Liver (tissue), 9 donors: Measurements from ENCODE around the gene FEV. TPM values are rescaled to one million over a fixed set of nuclear protein-coding genes. Genes with fewer than 3 reads are reported as not detected.

Experiments used
- DNase-seq: peaks from one replicate; pipeline ENCODE4 v3.0.0-alpha.2; 2017; ENCODE audit warnings: low spot score
- H3K27ac ChIP-seq, 2 donors: one replicate each; pipeline ENCODE4 v1.7.0; 2013; ENCODE audit warnings: inconsistent platforms in 2 of 2, low read length in 2 of 2, control low read depth in 1 of 2, low read depth in 1 of 2, mild to moderate bottlenecking in 1 of 2
- H3K27me3 ChIP-seq, 4 donors: one replicate each; pipeline versions ENCODE4 v1.6.1 to v1.7.0; 2013; ENCODE audit warnings: low read length in 3 of 4, inconsistent platforms in 1 of 4, mild to moderate bottlenecking in 1 of 4, moderate library complexity in 1 of 4; ENCODE audit not compliant: control insufficient read depth in 4 of 4, insufficient read depth in 4 of 4
- H3K36me3 ChIP-seq, 4 donors: one replicate each; pipeline versions ENCODE4 v1.6.1 to v1.7.0; 2013; ENCODE audit warnings: low read length in 3 of 4, mild to moderate bottlenecking in 3 of 4, low read depth in 1 of 4, moderate library complexity in 1 of 4; ENCODE audit not compliant: control insufficient read depth in 4 of 4, insufficient read depth in 3 of 4
- H3K4me1 ChIP-seq, 4 donors: one replicate each; pipeline versions ENCODE4 v1.6.1 to v1.7.0; 2013; ENCODE audit warnings: low read length in 3 of 4, mild to moderate bottlenecking in 3 of 4, moderate library complexity in 1 of 4; ENCODE audit not compliant: control insufficient read depth in 4 of 4, insufficient read depth in 4 of 4
- H3K4me3 ChIP-seq, 3 donors: one replicate each; pipeline versions ENCODE4 v1.6.1 to v1.7.0; 2013; ENCODE audit warnings: low read length in 3 of 3, control low read depth in 1 of 3, low read depth in 1 of 3, mild to moderate bottlenecking in 1 of 3
- H3K9ac ChIP-seq, 2 donors: one replicate each; pipeline ENCODE4 v1.7.0; 2013; ENCODE audit warnings: low read length in 2 of 2, mild to moderate bottlenecking in 2 of 2, moderate library complexity in 2 of 2, control low read depth in 1 of 2, low read depth in 1 of 2
- H3K9me3 ChIP-seq, 4 donors: one replicate each; pipeline versions ENCODE4 v1.6.1 to v1.7.0; 2013; ENCODE audit warnings: low read length in 3 of 4; ENCODE audit not compliant: control insufficient read depth in 4 of 4
- ATF3 ChIP-seq: IDR thresholded peaks from 2 replicates; pipeline ENCODE4 v1.6.1; 2016; ENCODE audit warnings: antibody characterized with exemption
- CTCF ChIP-seq: fragments of 150-350 bp; IDR thresholded peaks from 2 replicates; pipeline ENCODE4 v1.5.1; 2017; ENCODE audit warnings: improper control_type of control experiment, low read depth, low read length; ENCODE audit not compliant: missing input control
- EGR1 ChIP-seq, 2 donors: IDR thresholded peaks; 2 replicates each; pipeline ENCODE4 v1.6.1; 2016 to 2018; ENCODE audit warnings: antibody characterized with exemption in 2 of 2, low read depth in 2 of 2
- FOXA1 ChIP-seq: IDR thresholded peaks from 2 replicates; pipeline ENCODE4 v1.6.1; 2016; ENCODE audit warnings: antibody characterized with exemption
- FOXA2 ChIP-seq: IDR thresholded peaks from 2 replicates; pipeline ENCODE4 v1.6.1; 2016; ENCODE audit warnings: antibody characterized with exemption
- HNF4A ChIP-seq, 2 donors: conservative IDR thresholded peaks; 2 replicates each; pipeline ENCODE4 v1.6.1; 2016; ENCODE audit warnings: antibody characterized with exemption in 2 of 2, mild to moderate bottlenecking in 2 of 2
- HNF4G ChIP-seq: IDR thresholded peaks from 2 replicates; pipeline ENCODE4 v1.6.1; 2016; ENCODE audit warnings: antibody characterized with exemption
- JUND ChIP-seq, 2 donors: IDR thresholded peaks; 2 replicates each; pipeline ENCODE4 v1.6.1; 2016; ENCODE audit warnings: antibody characterized with exemption in 2 of 2
- MAX ChIP-seq: IDR thresholded peaks from 2 replicates; pipeline ENCODE4 v1.6.1; 2016; ENCODE audit warnings: antibody characterized with exemption
- NR2F2 ChIP-seq: IDR thresholded peaks from 2 replicates; pipeline ENCODE4 v1.6.1; 2016; ENCODE audit warnings: antibody characterized with exemption
- REST ChIP-seq: IDR thresholded peaks from 2 replicates; pipeline ENCODE4 v1.6.1; 2016; ENCODE audit warnings: antibody characterized with exemption, mild to moderate bottlenecking
- RXRA ChIP-seq, 2 donors: IDR thresholded peaks; 2 replicates each; pipeline ENCODE4 v1.6.1; 2017 to 2018; ENCODE audit warnings: antibody characterized with exemption in 2 of 2, mild to moderate bottlenecking in 1 of 2
- SP1 ChIP-seq: IDR thresholded peaks from 2 replicates; pipeline ENCODE4 v1.6.1; 2018; ENCODE audit warnings: antibody characterized with exemption, mild to moderate bottlenecking
- TAF1 ChIP-seq: conservative IDR thresholded peaks from 2 replicates; pipeline ENCODE4 v1.6.1; 2016; ENCODE audit warnings: antibody characterized with exemption, mild to moderate bottlenecking
- YY1 ChIP-seq: IDR thresholded peaks from 2 replicates; pipeline ENCODE4 v1.6.1; 2016; ENCODE audit warnings: antibody characterized with exemption, mild to moderate bottlenecking
- WGBS: extraction: QIAGEN DNeasy Blood & Tissue Kit; methylation state at CpG from one replicate; pipeline ENCODE4 v1.1.7; 2013; 5-methylcytosine and 5-hydroxymethylcytosine counted together
- polyA plus RNA-seq, 2 donors: library from polyadenylated mRNA; stranded (reverse) in 1 of 2; unstranded in 1 of 2; fragments of 200-250 nt in 1 of 2; fragments of >200 nt in 1 of 2; fragmentation: Nextera tagmentation in 1 of 2; extraction: Ambion mirVana in 1 of 2; gene quantifications; one replicate each; pipeline versions ENCODE4 v1.2.1 to v1.2.3, GENCODE V29; 2013 to 2015
- total RNA-seq, 2 donors: library from RNA; depleted of rRNA; stranded (reverse); fragments of >200 nt; gene quantifications; one replicate each; pipeline ENCODE4 v1.2.3, GENCODE V29; 2014
- TF ChIP-seq, protein P1 (sequence below): IDR thresholded peaks from 2 replicates; pipeline ENCODE4 v1.6.1; 2016; ENCODE audit warnings: antibody characterized with exemption
- donor health status: healthy.
- donor health status: healthy.
- donor health status: healthy.
- donor health status: healthy.
- donor health status: healthy.

Gene FEV
- total and polyA plus RNA-seq, 4 donors = not detected

DNA sequence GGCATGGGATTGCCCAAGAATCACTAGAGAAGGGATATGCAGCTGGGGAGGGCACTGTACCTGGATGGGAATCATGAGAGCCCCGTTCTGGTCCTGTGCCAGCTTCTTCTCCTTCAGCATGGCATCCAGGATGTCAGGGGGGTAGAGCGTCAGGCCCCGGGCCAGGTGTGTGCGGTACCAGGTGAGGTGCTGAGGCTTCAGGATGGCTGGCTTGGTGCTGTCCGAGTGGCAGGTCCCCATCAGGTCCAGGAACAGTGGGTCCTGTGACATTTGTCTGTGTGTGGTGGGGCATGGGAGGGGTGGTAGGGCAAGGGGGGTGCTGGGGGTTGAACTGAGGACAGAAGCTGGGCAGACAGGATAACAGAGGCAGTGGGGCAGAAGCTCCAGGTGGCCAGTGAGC lies 43.2 kb upstream of the FEV start:
- Histone ChIP-seq H3K9me3 (no peaks in the 10 kb centered on the region), H3K27me3 (no peaks in the 10 kb centered on the region), H3K9ac (no peak overlapping the region), H3K4me3 (no peak overlapping the region), H3K36me3 (no peaks in the 10 kb centered on the region), H3K27ac (no peak overlapping the region), H3K4me1 (no peaks in the 10 kb centered on the region)
- TF ChIP-seq, protein P1, sequence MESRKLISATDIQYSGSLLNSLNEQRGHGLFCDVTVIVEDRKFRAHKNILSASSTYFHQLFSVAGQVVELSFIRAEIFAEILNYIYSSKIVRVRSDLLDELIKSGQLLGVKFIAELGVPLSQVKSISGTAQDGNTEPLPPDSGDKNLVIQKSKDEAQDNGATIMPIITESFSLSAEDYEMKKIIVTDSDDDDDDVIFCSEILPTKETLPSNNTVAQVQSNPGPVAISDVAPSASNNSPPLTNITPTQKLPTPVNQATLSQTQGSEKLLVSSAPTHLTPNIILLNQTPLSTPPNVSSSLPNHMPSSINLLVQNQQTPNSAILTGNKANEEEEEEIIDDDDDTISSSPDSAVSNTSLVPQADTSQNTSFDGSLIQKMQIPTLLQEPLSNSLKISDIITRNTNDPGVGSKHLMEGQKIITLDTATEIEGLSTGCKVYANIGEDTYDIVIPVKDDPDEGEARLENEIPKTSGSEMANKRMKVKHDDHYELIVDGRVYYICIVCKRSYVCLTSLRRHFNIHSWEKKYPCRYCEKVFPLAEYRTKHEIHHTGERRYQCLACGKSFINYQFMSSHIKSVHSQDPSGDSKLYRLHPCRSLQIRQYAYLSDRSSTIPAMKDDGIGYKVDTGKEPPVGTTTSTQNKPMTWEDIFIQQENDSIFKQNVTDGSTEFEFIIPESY = no peak
- no peak for TF ChIP-seq MAX
- TF ChIP-seq EGR1 (IDR thresholded peaks at IDR 0.05; ENCODE audit: low read depth in 2 of 2) = no peak
- no peak for TF ChIP-seq SP1
- no peak for TF ChIP-seq JUND (IDR thresholded peaks at IDR 0.05)
- TF ChIP-seq CTCF = no peak
- no peak for TF ChIP-seq HNF4G
- 77% methylated on average over 5 of the region's 5 CpGs for WGBS
- no peak for DNase-seq

- H3K9me3 ChIP-seq = no peaks in the 10 kb centered on the region
- H3K4me3 ChIP-seq = no peak overlapping the region
- H3K4me1 ChIP-seq = no peaks in the 10 kb centered on the region
- no peak overlapping the region for H3K9ac ChIP-seq
- H3K27ac ChIP-seq = no peak overlapping the region
- no peak for DNase-seq
- no peaks in the 10 kb centered on the region for H3K27me3 ChIP-seq
- H3K36me3 ChIP-seq = no peaks in the 10 kb centered on the region
- TF ChIP-seq FOXA1 (no peak), CTCF (no peak), REST (no peak), EGR1 (IDR thresholded peaks at IDR 0.05; ENCODE audit: low read depth in 2 of 2) (no peak), HNF4A (conservative IDR thresholded peaks at IDR 0.05) (no peak), MAX (no peak), RXRA (IDR thresholded peaks at IDR 0.05) (no peak), HNF4G (no peak), FOXA2 (no peak), NR2F2 (no peak), YY1 (no peak), ATF3 (no peak), TAF1 (no peak)
- TF ChIP-seq, protein P1 = no peak
- 92% methylated on average over 22 of the region's 22 CpGs for WGBS
Measured at GRCh38 chr2:219027511-219028055, 42.6 kb upstream of the FEV start.
